H9 (cell line): Measurements from ENCODE around the gene SPTBN1. TPM values are rescaled to one million over a fixed set of nuclear protein-coding genes. Genes with fewer than 3 reads are reported as not detected.

Experiments used
- DNase-seq: peaks from one replicate; pipeline ENCODE4 v3.0.0-alpha.2; 2017
- H2AFZ ChIP-seq: one replicate; pipeline ENCODE4 v1.6.1; 2013; ENCODE audit warnings: mild to moderate bottlenecking, low read length, control low read depth, moderate library complexity
- H2AK5ac ChIP-seq: 2 replicates; pipeline ENCODE4 v1.6.1; 2013; ENCODE audit warnings: low read length, control low read depth, mixed read lengths; ENCODE audit not compliant: insufficient read length
- H2BK120ac ChIP-seq: one replicate; pipeline ENCODE4 v1.6.1; 2013; ENCODE audit warnings: low read depth, mild to moderate bottlenecking, low read length, control low read depth, inconsistent platforms; ENCODE audit not compliant: poor library complexity, severe bottlenecking
- H2BK12ac ChIP-seq: 2 replicates; pipeline ENCODE4 v1.6.1; 2013; ENCODE audit warnings: low read length, control low read depth, mixed read lengths, low read depth; ENCODE audit not compliant: insufficient read length
- H2BK15ac ChIP-seq: 2 replicates; pipeline ENCODE4 v1.6.1; 2013; ENCODE audit warnings: low read depth, low read length, control low read depth
- H2BK20ac ChIP-seq: one replicate; pipeline ENCODE4 v1.6.1; 2013; ENCODE audit warnings: low read depth, mild to moderate bottlenecking, low read length, control low read depth, inconsistent platforms; ENCODE audit not compliant: poor library complexity, severe bottlenecking
- H2BK5ac ChIP-seq: 2 replicates; pipeline ENCODE4 v1.6.1; 2013; ENCODE audit warnings: low read length, control low read depth, mixed read lengths; ENCODE audit not compliant: insufficient read length
- H3K14ac ChIP-seq: 2 replicates; pipeline ENCODE4 v1.6.1; 2013; ENCODE audit warnings: low read length, control low read depth; ENCODE audit not compliant: insufficient read depth
- H3K18ac ChIP-seq: 2 replicates; pipeline ENCODE4 v1.6.1; 2013; ENCODE audit warnings: low read depth, mild to moderate bottlenecking, mixed read lengths, low read length, control low read depth; ENCODE audit not compliant: insufficient read length
- H3K23ac ChIP-seq: 2 replicates; pipeline ENCODE4 v1.6.1; 2013; ENCODE audit warnings: low read length, control low read depth, mixed read lengths, low read depth; ENCODE audit not compliant: insufficient read length
- H3K23me2 ChIP-seq: 2 replicates; pipeline ENCODE4 v1.6.1; 2013; ENCODE audit warnings: low read depth, mild to moderate bottlenecking, mixed read lengths, low read length, control low read depth; ENCODE audit not compliant: insufficient read length, poor library complexity, severe bottlenecking
- H3K27ac ChIP-seq: 2 replicates; pipeline ENCODE4 v1.5.1; 2013; ENCODE audit warnings: low read length, control low read depth, mixed read lengths, low read depth; ENCODE audit not compliant: insufficient read length
- H3K27me3 ChIP-seq: 2 replicates; pipeline ENCODE4 v1.6.1; 2013; ENCODE audit warnings: low read length, control low read depth, inconsistent platforms; ENCODE audit not compliant: insufficient read depth
- H3K4ac ChIP-seq: 2 replicates; pipeline ENCODE4 v1.6.1; 2013; ENCODE audit warnings: low read depth, mild to moderate bottlenecking, control low read depth, inconsistent platforms, low read length, moderate library complexity
- H3K4me1 ChIP-seq: 2 replicates; pipeline ENCODE4 v1.6.1; 2013; ENCODE audit warnings: low read length, control low read depth, inconsistent platforms; ENCODE audit not compliant: insufficient read depth
- H3K4me2 ChIP-seq: 2 replicates; pipeline ENCODE4 v1.6.1; 2013; ENCODE audit warnings: low read length, control low read depth, mixed read lengths; ENCODE audit not compliant: insufficient read length, insufficient read depth
- H3K56ac ChIP-seq: 2 replicates; pipeline ENCODE4 v1.6.1; 2013; ENCODE audit warnings: low read depth, mild to moderate bottlenecking, mixed read lengths, low read length, control low read depth; ENCODE audit not compliant: insufficient read length
- H3K79me1 ChIP-seq: 2 replicates; pipeline ENCODE4 v1.6.1; 2013; ENCODE audit warnings: low read depth, mild to moderate bottlenecking, moderate library complexity, low read length, control low read depth, inconsistent platforms; ENCODE audit not compliant: insufficient read depth, poor library complexity, severe bottlenecking
- H3K79me2 ChIP-seq: 2 replicates; pipeline ENCODE4 v1.6.1; 2013; ENCODE audit warnings: low read length, control low read depth, inconsistent platforms; ENCODE audit not compliant: insufficient read depth
- H3K9ac ChIP-seq: 2 replicates; pipeline ENCODE4 v1.6.1; 2013; ENCODE audit warnings: low read length, control low read depth, mixed read lengths; ENCODE audit not compliant: insufficient read length; ENCODE audit errors: extremely low read depth
- H3K9me3 ChIP-seq: one replicate; pipeline ENCODE4 v1.6.1; 2013; ENCODE audit warnings: low read depth, low read length, inconsistent platforms; ENCODE audit not compliant: control insufficient read depth
- H3T11ph ChIP-seq: one replicate; pipeline ENCODE4 v1.6.1; 2013; ENCODE audit warnings: mild to moderate bottlenecking, low read length, control low read depth, inconsistent platforms
- H4K20me1 ChIP-seq: one replicate; pipeline ENCODE4 v1.6.1; 2013; ENCODE audit not compliant: control insufficient read depth, insufficient read length, insufficient read depth
- H4K5ac ChIP-seq: 2 replicates; pipeline ENCODE4 v1.6.1; 2013; ENCODE audit warnings: low read depth, mild to moderate bottlenecking, mixed read lengths, low read length, control low read depth; ENCODE audit not compliant: insufficient read length
- H4K8ac ChIP-seq: replicated peaks from 2 replicates; pipeline ENCODE4 v1.6.1; 2013; ENCODE audit warnings: low read length, control low read depth, mixed read lengths, low read depth; ENCODE audit not compliant: insufficient read length
- H4K91ac ChIP-seq: 2 replicates; pipeline ENCODE4 v1.6.1; 2013; ENCODE audit warnings: low read depth, mild to moderate bottlenecking, moderate library complexity, mixed read lengths, low read length, control low read depth; ENCODE audit not compliant: insufficient read length
- H3K27ac Mint-ChIP-seq, 3 experiments: 2 replicates in 2 of 3; 3 replicates in 1 of 3; pipeline ENCODE4 v1.8.0; 2020 to 2021; ENCODE audit warnings: mixed read lengths in 3 of 3, mild to moderate bottlenecking in 1 of 3, moderate library complexity in 1 of 3
- H3K27me3 Mint-ChIP-seq: 2 replicates; pipeline ENCODE4 v1.8.0; 2021; ENCODE audit warnings: low read depth, mild to moderate bottlenecking, moderate library complexity, mixed read lengths
- H3K36me3 Mint-ChIP-seq, 3 experiments: 2 replicates in 2 of 3; 3 replicates in 1 of 3; pipeline ENCODE4 v1.8.0; 2020 to 2021; ENCODE audit warnings: low read depth in 3 of 3, mixed read lengths in 3 of 3; ENCODE audit not compliant: insufficient read depth in 1 of 3
- H3K4me1 Mint-ChIP-seq, 2 experiments: 2 replicates each; pipeline ENCODE4 v1.8.0; 2020; ENCODE audit warnings: mixed read lengths in 2 of 2
- H3K4me3 Mint-ChIP-seq, 2 experiments: 2 replicates in 1 of 2; 3 replicates in 1 of 2; pipeline ENCODE4 v1.8.0; 2020 to 2021; ENCODE audit warnings: mild to moderate bottlenecking in 2 of 2, mixed read lengths in 2 of 2, moderate library complexity in 1 of 2
- H3K9me3 Mint-ChIP-seq, 2 experiments: 2 replicates in 1 of 2; 3 replicates in 1 of 2; pipeline ENCODE4 v1.8.0; 2020; ENCODE audit warnings: mild to moderate bottlenecking in 2 of 2, mixed read lengths in 2 of 2, moderate library complexity in 1 of 2
- CTCF ChIP-seq: fragments of 200-600 bp; sonication (generic); conservative IDR thresholded peaks from 3 replicates; pipeline ENCODE4 v1.8.0; 2021; ENCODE audit warnings: antibody characterized with exemption, mild to moderate bottlenecking
- WGBS: extraction: QIAGEN DNeasy Blood & Tissue Kit; methylation state at CpG from one replicate; pipeline ENCODE4 v1.1.7; 2013; ENCODE audit warnings: missing lambda C conversion rate, low lambda C conversion rate, mixed read lengths; ENCODE audit not compliant: insufficient read length; ENCODE audit errors: extremely low coverage; 5-methylcytosine and 5-hydroxymethylcytosine counted together
- total RNA-seq: library from RNA; stranded (reverse); gene quantifications from 2 replicates; pipeline ENCODE4 v1.2.1, GENCODE V29; 2021

Gene SPTBN1
- total RNA-seq, 1 experiment from 2014 or later, result 164 TPM

GRCh38 chr2:54652540-54652939 is 196.4 kb downstream of the SPTBN1 start:
- no peak overlapping the region for H3K4me3 Mint-ChIP-seq
- no peak overlapping the region for H2BK20ac ChIP-seq
- no peak overlapping the region for H3K4ac ChIP-seq
- H3T11ph ChIP-seq, result no peak overlapping the region
- H2BK12ac ChIP-seq, result no peak overlapping the region
- H3K79me2 ChIP-seq, result no peaks in the 10 kb centered on the region
- H3K79me1 ChIP-seq, result no peaks in the 10 kb centered on the region
- H4K8ac ChIP-seq, result no peak overlapping the region
- H4K5ac ChIP-seq, result no peak overlapping the region
- H2BK15ac ChIP-seq, result no peak overlapping the region
- H2BK120ac ChIP-seq, result no peak overlapping the region
- H3K9me3 ChIP-seq, result no peaks in the 10 kb centered on the region
- no peak for TF ChIP-seq CTCF
- H2AK5ac ChIP-seq, result no peak overlapping the region
- no peak for DNase-seq
- no peaks in the 10 kb centered on the region for H3K4me1 Mint-ChIP-seq
- H3K56ac ChIP-seq, result no peak overlapping the region
- H4K91ac ChIP-seq, result no peak overlapping the region
- H3K18ac ChIP-seq, result no peak overlapping the region
- WGBS, result no CpG with 5 or more reads among the region's 1 CpG
- H3K9ac ChIP-seq, result no peak overlapping the region
- no peak overlapping the region for H2AFZ ChIP-seq
- H3K14ac ChIP-seq, result no peak overlapping the region
- H3K23ac ChIP-seq, result no peak overlapping the region
- no peak overlapping the region for H3K27ac Mint-ChIP-seq
- no peaks in the 10 kb centered on the region for H3K23me2 ChIP-seq
- H4K20me1 ChIP-seq, result no peaks in the 10 kb centered on the region
- H3K27ac ChIP-seq, result no peak overlapping the region
- H3K4me1 ChIP-seq, result no peaks in the 10 kb centered on the region
- peaks cover 63 to 96% (median 91%) of the 10 kb centered on the region in 3 experiments for H3K36me3 Mint-ChIP-seq
- no peaks in the 10 kb centered on the region for H3K9me3 Mint-ChIP-seq
- H3K27me3 ChIP-seq, result no peaks in the 10 kb centered on the region
- no peaks in the 10 kb centered on the region for H3K27me3 Mint-ChIP-seq
- no peak overlapping the region for H2BK5ac ChIP-seq
- H3K4me2 ChIP-seq, result no peak overlapping the region
